GM12872 (cell line): Measurements from ENCODE around the gene ALG8.

Source experiments
- CTCF ChIP-seq: IDR thresholded peaks from 3 replicates; pipeline ENCODE4 v1.5.1; 2011; ENCODE audit warnings: low read depth, mild to moderate bottlenecking, low read length, moderate library complexity; ENCODE audit not compliant: insufficient read depth

Gene ALG8

GRCh38 chr11:78110830-78111229 is 28.6 kb downstream of the ALG8 start:
- no peak for TF ChIP-seq CTCF

- TF ChIP-seq CTCF = no peak
These were observed 29.1 kb downstream of the ALG8 start for GRCh38 chr11:78110351-78110750.

- no peak for TF ChIP-seq CTCF
These were observed 30.1 kb downstream of the ALG8 start for GRCh38 chr11:78109081-78110015.

DNA sequence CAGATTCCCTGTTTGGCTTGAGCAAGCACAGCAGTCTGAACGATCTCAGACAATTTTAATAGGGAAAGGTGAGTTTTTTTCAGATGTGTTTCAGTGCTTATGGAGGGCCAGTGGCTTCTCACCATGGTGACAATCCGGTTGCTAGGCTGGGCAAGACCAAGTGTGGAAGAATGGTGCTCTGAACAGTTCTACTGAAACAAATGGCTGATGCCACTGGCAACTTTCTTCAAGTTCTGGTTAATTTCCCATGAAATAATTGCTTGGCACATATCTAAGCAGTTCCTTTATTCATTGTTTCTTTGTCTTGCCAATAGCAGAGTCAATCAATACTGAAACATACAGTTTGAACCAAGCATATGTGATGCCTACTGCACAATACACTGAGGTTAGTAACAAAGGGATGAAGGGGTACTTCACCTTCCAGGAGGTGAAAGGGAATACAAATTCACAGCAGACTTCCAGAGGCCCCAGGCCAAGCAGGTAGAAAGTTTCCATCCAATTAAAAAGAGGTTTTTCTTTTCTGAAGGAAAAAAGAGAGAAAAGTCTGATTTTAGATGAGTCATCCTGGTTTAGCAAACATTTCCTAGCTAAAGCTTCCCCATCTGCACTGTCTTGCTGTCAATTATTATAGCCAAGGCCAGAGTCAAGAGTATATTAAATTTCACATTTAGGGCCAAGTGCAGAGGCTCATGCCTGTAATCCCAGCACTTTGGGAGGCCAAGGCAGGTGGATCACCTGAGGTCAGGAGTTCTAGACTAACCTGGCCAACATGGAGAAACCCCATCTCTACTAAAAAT is 38.6 kb downstream of the ALG8 start:
- no peak for TF ChIP-seq CTCF

GRCh38 chr11:78100261-78100660 is 39.2 kb downstream of the ALG8 start:
- no peak for TF ChIP-seq CTCF

DNA sequence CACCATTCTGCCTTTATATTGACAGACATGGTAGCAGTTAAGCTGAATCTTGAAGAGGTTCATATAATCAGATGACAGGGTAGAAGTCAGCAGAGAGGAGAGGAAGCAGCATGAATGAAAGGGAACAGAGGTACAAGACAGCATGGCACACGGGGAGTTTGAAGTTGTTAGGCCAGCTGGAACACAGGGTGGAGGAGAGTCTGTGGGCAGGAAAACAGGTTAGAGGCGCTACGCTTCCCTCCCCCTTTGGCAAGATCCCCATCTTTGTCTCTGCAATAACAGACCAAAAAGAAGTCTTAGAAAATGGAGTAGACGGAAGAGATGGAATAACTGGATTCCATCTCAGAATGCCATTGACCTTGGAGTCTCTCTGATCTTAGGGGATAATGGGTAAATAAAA is 39.8 kb downstream of the ALG8 start:
- TF ChIP-seq CTCF = no peak

GRCh38 chr11:78097666-78098385 is 41.6 kb downstream of the ALG8 start:
- no peak for TF ChIP-seq CTCF
